Effector memory CD8-positive, alpha-beta T cell (primary cell): ENCODE results near the gene AP2S1.

Experiments
- ATAC-seq: fragments of 150-1000 bp; cut with Tn5 transposase; replicated peaks from 2 replicates; pipeline ENCODE4 v1.10.0; 2021; ENCODE audit warnings: mild to moderate bottlenecking, moderate library complexity
- DNase-seq, 3 experiments: peaks; one replicate each; pipeline ENCODE4 v3.0.0; 2021
- H3K27ac Mint-ChIP-seq, 2 donors: one replicate each; pipeline ENCODE4 v1.8.0; 2022; ENCODE audit warnings: mild to moderate bottlenecking in 2 of 2, mixed read lengths in 2 of 2, moderate library complexity in 2 of 2
- H3K27me3 Mint-ChIP-seq, 2 donors: one replicate each; pipeline ENCODE4 v1.8.0; 2022; ENCODE audit warnings: mixed read lengths in 2 of 2
- H3K36me3 Mint-ChIP-seq: one replicate; pipeline ENCODE4 v1.8.0; 2022; ENCODE audit warnings: mild to moderate bottlenecking, moderate library complexity, mixed read lengths; ENCODE audit not compliant: insufficient read depth
- H3K4me1 Mint-ChIP-seq, 2 donors: one replicate each; pipeline ENCODE4 v1.8.0; 2022; ENCODE audit warnings: low read depth in 2 of 2, mixed read lengths in 2 of 2
- H3K4me3 Mint-ChIP-seq, 2 donors: one replicate each; pipeline ENCODE4 v1.8.0; 2022; ENCODE audit warnings: mild to moderate bottlenecking in 2 of 2, mixed read lengths in 2 of 2, moderate library complexity in 2 of 2
- H3K9me3 Mint-ChIP-seq, 2 donors: one replicate each; pipeline ENCODE4 v1.8.0; 2022; ENCODE audit warnings: mixed read lengths in 2 of 2

The AP2S1 gene

GRCh38 chr19:46797881-46798280, 52.8 kb downstream of the AP2S1 start:
- no peak overlapping the region for H3K27ac Mint-ChIP-seq
- H3K9me3 Mint-ChIP-seq, result no peaks in the 10 kb centered on the region

DNA sequence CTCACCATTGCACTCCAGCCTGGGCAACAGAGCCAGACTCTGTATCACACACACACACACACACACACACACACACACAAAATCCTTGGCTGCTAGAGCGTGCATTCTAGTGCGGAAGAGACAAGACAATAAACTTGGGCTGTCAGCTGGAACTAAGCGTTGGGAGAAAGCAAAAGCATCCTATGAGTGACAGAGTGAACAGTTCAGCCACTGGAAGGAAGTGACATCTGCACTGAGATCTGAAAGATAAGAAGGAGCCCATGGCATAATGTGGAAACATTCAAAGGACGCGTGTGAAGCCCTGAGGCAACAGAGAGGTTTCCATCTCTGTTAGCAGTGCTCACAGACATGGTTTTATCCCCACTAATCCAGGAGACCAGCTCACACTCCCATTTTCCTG, 58.7 kb downstream of the AP2S1 start:
- DNase-seq (no peak), ATAC-seq (peak; percentile 34)
- Mint-ChIP-seq H3K27ac (no peak overlapping the region), H3K27me3 (no peaks in the 10 kb centered on the region), H3K4me3 (peak overlapping the region in 1 of 2 donors; percentile 3), H3K4me1 (peaks cover 23 to 25% of the 10 kb centered on the region in 2 donors), H3K36me3 (peaks cover 17% of the 10 kb centered on the region), H3K9me3 (no peaks in the 10 kb centered on the region)

More at GRCh38 chr19:46797881-46798280, 52.8 kb downstream of the AP2S1 start:
- Mint-ChIP-seq H3K27me3 (no peaks in the 10 kb centered on the region), H3K4me3 (no peak overlapping the region), H3K4me1 (no peaks in the 10 kb centered on the region), H3K36me3 (no peaks in the 10 kb centered on the region)
- DNase-seq (no peak), ATAC-seq (no peak)

DNA sequence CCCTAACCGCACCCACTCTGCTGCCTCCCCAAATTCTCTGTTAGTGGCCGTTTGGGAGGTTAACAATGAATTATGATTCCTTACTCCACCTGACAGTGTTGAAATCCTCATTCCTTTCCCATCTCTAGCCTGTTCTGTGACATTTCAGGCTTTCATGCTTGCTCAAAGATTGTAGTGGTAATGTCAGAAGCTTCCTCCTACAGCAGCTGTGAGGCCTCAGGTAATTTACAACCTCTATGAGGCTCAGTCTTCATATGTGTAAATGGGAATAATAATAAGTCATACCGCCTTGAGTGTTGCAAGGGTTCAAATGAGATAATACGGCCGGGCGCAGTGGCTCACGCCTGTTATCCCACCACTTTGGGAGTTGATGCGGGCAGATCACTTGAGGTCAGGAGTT, 61.3 kb downstream of the AP2S1 start:
- Mint-ChIP-seq H3K36me3 (peaks cover 41% of the 10 kb centered on the region), H3K9me3 (no peaks in the 10 kb centered on the region), H3K27me3 (no peaks in the 10 kb centered on the region), H3K27ac (peak overlapping the region in 1 of 2 donors; percentile 88), H3K4me3 (peak overlapping the region in 1 of 2 donors; percentile 97), H3K4me1 (peaks cover 47 to 51% of the 10 kb centered on the region in 2 donors)
- DNase-seq (no peak), ATAC-seq (no peak)

DNA sequence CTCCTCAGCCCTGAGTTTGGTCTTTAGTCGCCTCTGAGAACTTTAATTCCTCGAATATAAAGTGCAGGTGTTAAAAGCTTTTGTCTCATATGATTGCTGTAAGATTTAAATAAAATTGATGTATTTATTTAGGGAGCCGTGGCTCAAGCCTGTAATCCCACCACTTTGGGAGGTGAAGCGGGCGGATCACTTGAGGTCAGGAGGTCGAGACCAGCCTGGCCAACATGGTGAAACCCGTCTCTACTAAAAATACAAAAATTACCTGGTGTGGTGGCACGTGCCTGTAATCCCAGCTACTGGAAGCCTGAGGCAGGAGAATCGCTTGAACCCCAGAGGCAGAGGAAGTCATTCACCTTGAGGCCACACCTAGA, 61.7 kb downstream of the AP2S1 start:
- Mint-ChIP-seq H3K27me3 (no peaks in the 10 kb centered on the region), H3K9me3 (no peaks in the 10 kb centered on the region), H3K36me3 (peaks cover 46% of the 10 kb centered on the region), H3K4me1 (peaks cover 51 to 55% of the 10 kb centered on the region in 2 donors), H3K27ac (peak overlapping the region in 1 of 2 donors; percentile 88), H3K4me3 (peak overlapping the region; percentile 97 to 99)
- ATAC-seq, result no peak
- no peak for DNase-seq

- no peaks in the 10 kb centered on the region for H3K27me3 Mint-ChIP-seq
- ATAC-seq (peak; percentile 78), DNase-seq (peak; percentile 94 to 97 (median 97))
- no peaks in the 10 kb centered on the region for H3K9me3 Mint-ChIP-seq
- H3K4me1 Mint-ChIP-seq, result peaks cover 55 to 60% of the 10 kb centered on the region in 2 donors
- peak within 1 kb of the TSS; percentile 97 to 99 for H3K4me3 Mint-ChIP-seq
- H3K27ac Mint-ChIP-seq, result peak within 1 kb of the TSS; percentile 97 to 98
- H3K36me3 Mint-ChIP-seq, result peaks cover 50% of the 10 kb centered on the region
These were observed 62.2 kb downstream of the AP2S1 start, which contains the start of gene SLC1A5 for GRCh38 chr19:46788262-46788967. SLC1A5 (minus strand) TSS chr19:46788594; CDS start chr19:46787965, 629 bp downstream.
